OCI-LY1 (cell line): ENCODE measurements around the gene NCSTN.

Experiments used
- H2AFZ ChIP-seq: fragments of 200-600 bp; sonication (generic), shearing (Covaris generic); 2 replicates; pipeline ENCODE4 v1.6.0; 2014; ENCODE audit warnings: antibody characterized with exemption, mild to moderate bottlenecking, low read length
- H3F3A ChIP-seq: fragments of 200-600 bp; sonication (generic), shearing (Covaris generic); 2 replicates; pipeline ENCODE4 v1.6.0; 2014; ENCODE audit warnings: mild to moderate bottlenecking, antibody characterized with exemption, low read length, moderate library complexity; ENCODE audit not compliant: insufficient read depth
- H3K27ac ChIP-seq: fragments of 200-600 bp; sonication (generic); 2 replicates; pipeline ENCODE4 v1.5.1; 2014; ENCODE audit warnings: low read length, mixed run types, mild to moderate bottlenecking, low read depth; ENCODE audit not compliant: poor library complexity, severe bottlenecking
- H3K27me3 ChIP-seq: fragments of 200-600 bp; sonication (generic); 2 replicates; pipeline ENCODE4 v1.6.0; 2014; ENCODE audit warnings: antibody characterized with exemption, mild to moderate bottlenecking, low read length, moderate library complexity; ENCODE audit not compliant: insufficient read depth
- H3K36me3 ChIP-seq: fragments of 200-600 bp; sonication (generic); 2 replicates; pipeline ENCODE4 v1.6.1; 2014; ENCODE audit warnings: mild to moderate bottlenecking, antibody characterized with exemption, low read length, moderate library complexity, mixed read lengths; ENCODE audit not compliant: insufficient read depth
- H3K4me1 ChIP-seq: fragments of 200-600 bp; sonication (generic); 2 replicates; pipeline ENCODE4 v1.5.1; 2014; ENCODE audit warnings: mild to moderate bottlenecking, low read length, moderate library complexity; ENCODE audit not compliant: insufficient read depth, severe bottlenecking
- H3K4me2 ChIP-seq: fragments of 200-600 bp; sonication (generic), shearing (Covaris generic); 2 replicates; pipeline ENCODE4 v1.6.1; 2014; ENCODE audit warnings: low read length
- H3K4me3 ChIP-seq: fragments of 200-600 bp; sonication (generic); 2 replicates; pipeline ENCODE4 v1.5.1; 2014; ENCODE audit warnings: low read length, low read depth, mild to moderate bottlenecking, mixed read lengths; ENCODE audit not compliant: poor library complexity, severe bottlenecking
- H3K79me2 ChIP-seq: fragments of 200-600 bp; shearing (Covaris generic); 2 replicates; pipeline ENCODE4 v1.6.1; 2016; ENCODE audit warnings: mixed run types, low read length, mixed read lengths; ENCODE audit not compliant: insufficient read depth
- H3K9ac ChIP-seq: fragments of 200-600 bp; sonication (generic), shearing (Covaris generic); 2 replicates; pipeline ENCODE4 v1.6.1; 2014; ENCODE audit warnings: mild to moderate bottlenecking, low read length, mixed read lengths
- H3K9me2 ChIP-seq: fragments of 200-600 bp; sonication (generic), shearing (Covaris generic); 2 replicates; pipeline ENCODE4 v1.6.1; 2014; ENCODE audit warnings: low read depth, mild to moderate bottlenecking, low read length, mixed read lengths
- H3K9me3 ChIP-seq: fragments of 200-600 bp; shearing (Covaris generic); 2 replicates; pipeline ENCODE4 v1.6.1; 2014; ENCODE audit warnings: low read length, mixed read lengths
- H4K20me1 ChIP-seq: fragments of 200-600 bp; sonication (generic), shearing (Covaris generic); 2 replicates; pipeline ENCODE4 v1.6.0; 2016; ENCODE audit warnings: mild to moderate bottlenecking, low read length; ENCODE audit not compliant: insufficient read depth
- EZH2 ChIP-seq: fragments of 200-600 bp; sonication (generic), shearing (Covaris generic); IDR thresholded peaks from 2 replicates; pipeline ENCODE4 v1.8.0; 2017; ENCODE audit warnings: borderline replicate concordance, mixed run types, mild to moderate bottlenecking, antibody characterized with exemption, low read length, moderate library complexity, mixed read lengths
- TF ChIP-seq, protein P1 (sequence below): fragments of 200-600 bp; sonication (generic), shearing (Covaris generic); IDR thresholded peaks from 2 replicates; pipeline ENCODE4 v1.5.1; 2017; ENCODE audit warnings: mild to moderate bottlenecking, antibody characterized with exemption, low read length, moderate library complexity, mixed read lengths

Gene NCSTN

DNA sequence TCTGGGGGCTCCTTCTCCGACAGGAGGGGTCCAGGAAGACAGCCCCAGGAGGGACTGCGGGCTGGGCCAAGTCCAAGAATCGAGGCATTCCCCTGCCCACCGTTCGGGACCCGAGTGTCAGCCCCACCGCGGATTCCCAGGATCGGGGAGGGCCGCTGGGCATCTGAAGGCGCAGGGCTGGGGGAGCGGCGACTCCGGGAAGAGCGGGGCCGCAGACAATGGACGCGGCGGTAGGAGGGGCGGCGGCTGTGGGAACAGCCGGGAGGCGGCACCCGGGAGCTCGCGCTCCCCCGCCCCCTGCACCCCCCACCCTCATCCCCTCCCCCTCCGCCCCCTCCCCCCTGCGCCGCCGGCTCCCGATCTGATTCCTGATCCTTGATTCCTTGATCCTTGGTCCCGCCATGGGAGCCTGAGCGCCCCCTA lies 57.1 kb downstream of the NCSTN start, which contains the start of gene VANGL2:
Gene VANGL2 (plus strand): TSS at position 342 of the 423 bp plus-strand sequence. CDS start 15,274 bp downstream, outside the sequence.
- TF ChIP-seq EZH2, result no peak
- TF ChIP-seq, protein P1, sequence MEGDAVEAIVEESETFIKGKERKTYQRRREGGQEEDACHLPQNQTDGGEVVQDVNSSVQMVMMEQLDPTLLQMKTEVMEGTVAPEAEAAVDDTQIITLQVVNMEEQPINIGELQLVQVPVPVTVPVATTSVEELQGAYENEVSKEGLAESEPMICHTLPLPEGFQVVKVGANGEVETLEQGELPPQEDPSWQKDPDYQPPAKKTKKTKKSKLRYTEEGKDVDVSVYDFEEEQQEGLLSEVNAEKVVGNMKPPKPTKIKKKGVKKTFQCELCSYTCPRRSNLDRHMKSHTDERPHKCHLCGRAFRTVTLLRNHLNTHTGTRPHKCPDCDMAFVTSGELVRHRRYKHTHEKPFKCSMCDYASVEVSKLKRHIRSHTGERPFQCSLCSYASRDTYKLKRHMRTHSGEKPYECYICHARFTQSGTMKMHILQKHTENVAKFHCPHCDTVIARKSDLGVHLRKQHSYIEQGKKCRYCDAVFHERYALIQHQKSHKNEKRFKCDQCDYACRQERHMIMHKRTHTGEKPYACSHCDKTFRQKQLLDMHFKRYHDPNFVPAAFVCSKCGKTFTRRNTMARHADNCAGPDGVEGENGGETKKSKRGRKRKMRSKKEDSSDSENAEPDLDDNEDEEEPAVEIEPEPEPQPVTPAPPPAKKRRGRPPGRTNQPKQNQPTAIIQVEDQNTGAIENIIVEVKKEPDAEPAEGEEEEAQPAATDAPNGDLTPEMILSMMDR, result no peak
- H3K9ac ChIP-seq, result peak within 1 kb of the TSS; percentile 69
- H3K36me3 ChIP-seq, result no peaks in the 10 kb centered on the region
- peaks cover 13% of the 10 kb centered on the region for H3K4me1 ChIP-seq
- H3K9me2 ChIP-seq, result no peaks in the 10 kb centered on the region
- H2AFZ ChIP-seq, result peak within 1 kb of the TSS; percentile 65; the same call in 1 of the 2 replicates
- no peaks in the 10 kb centered on the region for H3K79me2 ChIP-seq
- H4K20me1 ChIP-seq, result no peaks in the 10 kb centered on the region
- peak within 1 kb of the TSS; percentile 73 for H3K4me3 ChIP-seq
- H3K27ac ChIP-seq, result no peak within 1 kb of the TSS
- 0 out of 2 replicates have a peak, but pooled peaks cover 6% of the 10 kb centered on the region for H3K27me3 ChIP-seq
- peak within 1 kb of the TSS; percentile 82 for H3K4me2 ChIP-seq
- no peaks in the 10 kb centered on the region for H3F3A ChIP-seq
- H3K9me3 ChIP-seq, result no peaks in the 10 kb centered on the region

DNA sequence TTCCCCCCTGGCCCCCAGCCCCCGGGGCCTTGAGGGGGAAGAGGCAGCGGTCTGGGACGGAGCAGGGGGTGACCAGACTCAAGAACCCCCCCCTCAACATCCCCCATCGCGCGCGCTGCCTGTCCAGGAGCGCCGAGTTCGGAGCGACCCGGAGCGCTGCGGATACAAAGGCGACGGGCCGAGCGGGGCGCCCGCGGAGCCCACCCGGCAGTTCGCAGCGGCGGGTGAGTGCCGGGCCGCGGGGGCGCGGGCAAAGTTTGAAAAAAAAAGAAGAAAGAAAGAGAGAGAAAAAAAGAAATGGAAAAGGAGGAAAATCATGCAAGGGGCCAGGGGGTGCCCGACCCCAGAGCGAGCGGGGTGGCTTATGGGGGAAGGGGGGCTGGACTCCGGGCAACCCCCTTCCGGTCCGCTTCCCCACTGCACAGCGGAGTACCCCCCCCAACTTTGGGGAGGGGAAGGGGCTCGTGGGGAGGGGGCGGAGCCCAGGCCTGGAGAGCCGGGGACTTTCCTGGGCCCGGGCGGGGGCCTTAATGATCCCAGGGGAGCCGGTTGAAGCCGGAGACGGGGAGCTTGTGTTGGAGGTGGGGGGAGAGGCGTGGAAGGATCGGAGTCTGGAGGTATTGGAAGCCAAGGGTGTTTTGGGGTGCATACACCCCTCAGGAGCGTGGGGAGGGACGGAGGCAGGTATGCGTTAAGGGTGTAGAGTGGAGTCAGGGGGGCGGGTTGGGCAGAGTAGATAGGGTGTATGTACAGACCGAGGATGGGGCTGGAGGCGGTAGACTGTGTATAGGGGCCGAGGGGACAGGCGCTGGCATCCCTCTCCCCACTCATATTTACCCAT lies 57.7 kb downstream of the NCSTN start:
- Histone ChIP-seq H2AFZ (peak overlapping the region; percentile 65; the same call in 1 of the 2 replicates), H3K9ac (peak overlapping the region; percentile 69), H3K4me1 (peaks cover 13% of the 10 kb centered on the region), H3K4me2 (peak overlapping the region; percentile 82), H4K20me1 (no peaks in the 10 kb centered on the region), H3K27ac (no peak overlapping the region), H3K9me2 (no peaks in the 10 kb centered on the region), H3K27me3 (0 out of 2 replicates have a peak, but pooled peaks cover 6% of the 10 kb centered on the region), H3F3A (no peaks in the 10 kb centered on the region), H3K9me3 (no peaks in the 10 kb centered on the region), H3K4me3 (peak overlapping the region; percentile 73), H3K79me2 (no peaks in the 10 kb centered on the region), H3K36me3 (no peaks in the 10 kb centered on the region)
- TF ChIP-seq EZH2, result no peak
- TF ChIP-seq, protein P1, result no peak

DNA sequence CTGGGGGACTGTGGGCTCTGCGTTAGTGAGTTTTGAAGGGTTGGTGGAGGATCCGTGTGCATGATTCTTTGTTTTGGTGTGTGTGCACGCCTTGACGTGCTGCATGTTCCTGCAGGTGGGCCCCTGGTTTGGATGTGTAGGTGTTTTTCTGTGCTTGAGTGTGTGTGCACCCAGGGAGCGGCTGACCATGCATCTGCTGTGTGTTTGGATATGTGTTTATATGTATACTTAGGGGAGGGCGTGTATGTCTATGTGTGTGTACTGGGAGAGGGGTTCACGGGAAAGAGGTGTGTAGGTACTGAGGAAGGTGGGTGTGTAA lies 58.3 kb downstream of the NCSTN start:
- 0 out of 2 replicates have a peak, but pooled peaks cover 6% of the 10 kb centered on the region for H3K27me3 ChIP-seq
- H3K4me2 ChIP-seq, result peak overlapping the region; percentile 82
- H3K9ac ChIP-seq, result no peak overlapping the region
- TF ChIP-seq, protein P1, result no peak
- TF ChIP-seq EZH2, result no peak
- H4K20me1 ChIP-seq, result no peaks in the 10 kb centered on the region
- H3K9me2 ChIP-seq, result no peaks in the 10 kb centered on the region
- H3K4me1 ChIP-seq, result peaks cover 13% of the 10 kb centered on the region
- H2AFZ ChIP-seq, result no peak overlapping the region
- H3K79me2 ChIP-seq, result no peaks in the 10 kb centered on the region
- H3F3A ChIP-seq, result no peaks in the 10 kb centered on the region
- no peaks in the 10 kb centered on the region for H3K36me3 ChIP-seq
- no peaks in the 10 kb centered on the region for H3K9me3 ChIP-seq
- H3K27ac ChIP-seq, result no peak overlapping the region
- peak overlapping the region; percentile 73 for H3K4me3 ChIP-seq
